ENCODE data around the gene KCNK15.

DNA sequence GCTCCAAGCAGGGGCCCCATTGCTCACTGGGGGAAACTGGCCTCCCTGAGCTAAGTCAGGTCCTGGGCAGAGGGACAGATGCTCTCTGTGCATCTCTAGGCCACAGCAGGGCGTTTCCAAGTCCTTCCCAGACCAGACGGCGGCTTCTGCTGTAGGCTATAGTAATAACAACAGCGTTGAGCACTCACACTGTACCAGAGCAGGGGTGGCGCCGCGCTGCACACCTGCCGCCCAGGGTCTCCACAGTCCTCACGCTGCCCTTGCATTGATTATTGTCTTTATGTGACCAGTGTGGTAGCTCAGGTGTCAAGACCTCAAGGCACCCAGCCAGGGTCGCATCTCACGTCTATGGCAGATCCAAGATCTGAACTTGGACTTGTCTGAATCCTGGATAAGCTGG is 45.4 kb upstream of the KCNK15 start:
- TF ChIP-seq CTCF (conservative IDR thresholded peaks at IDR 0.05; ENCODE audit: low read length) (no peak), EZH2phosphoT487 (IDR thresholded peaks at IDR 0.05; ENCODE audit: borderline replicate concordance) (no peak)
